Motor neuron (in vitro differentiated cells): ENCODE results near the gene DBH. TPM values are rescaled to one million over a fixed set of nuclear protein-coding genes. Genes with fewer than 3 reads are reported as not detected.

ENCODE experiments used
- ATAC-seq, 8 experiments: fragments of 200-7000 bp; cut with Tn5 transposase; replicated peaks in 6 of 8; 2 replicates each; pipeline ENCODE4 v1.8.0; 2021; ENCODE audit warnings: mild to moderate bottlenecking in 8 of 8, moderate library complexity in 8 of 8
- H3K27ac ChIP-seq, 2 donors: fragments of 250-450 bp; sonication (Bioruptor Pico); 2 replicates each; pipeline ENCODE4 v1.9.0; 2021; ENCODE audit warnings: antibody characterized with exemption in 2 of 2, mild to moderate bottlenecking in 2 of 2, moderate library complexity in 1 of 2
- H3K4me1 ChIP-seq, 2 donors: fragments of 250-450 bp; sonication (Bioruptor Pico); replicated peaks in 1 of 2; 2 replicates each; pipeline ENCODE4 v1.6.1; 2021; ENCODE audit warnings: antibody characterized with exemption in 2 of 2, mild to moderate bottlenecking in 2 of 2, moderate library complexity in 1 of 2
- H3K4me3 ChIP-seq, 5 donors: fragments of 250-450 bp; sonication (Bioruptor Pico); 2 replicates each; pipeline ENCODE4 v1.9.0; 2021; ENCODE audit warnings: antibody characterized with exemption in 5 of 5, mild to moderate bottlenecking in 5 of 5, moderate library complexity in 4 of 5
- WGBS, 10 experiments: fragments of 450-650 bp; shearing (Covaris generic); methylation state at CpG; one replicate each; pipeline ENCODE4 v1.0.0; 2022; 5-methylcytosine and 5-hydroxymethylcytosine counted together
- in situ Hi-C, 9 experiments: fragments of 400-800 bp; cut with MboI; loops; one replicate each; pipeline ENCODE4 v1.15.0; 2021; ENCODE audit warnings: low sequenced_read_pairs in 9 of 9, low pct_unique_long_range_greater_than_20kb in 2 of 9; ENCODE audit not compliant: unreplicated experiment in 9 of 9
- total RNA-seq, 8 experiments: library from RNA; unstranded; fragments of 300-600 nt; gene quantifications; 2 replicates each; pipeline versions ENCODE4 v1.2.3 to v1.2.4, GENCODE V29; 2022

DBH gene
- total RNA-seq, 8 experiments from 2014 or later: 0.07 to 1.7 (median 0.20) TPM

DNA sequence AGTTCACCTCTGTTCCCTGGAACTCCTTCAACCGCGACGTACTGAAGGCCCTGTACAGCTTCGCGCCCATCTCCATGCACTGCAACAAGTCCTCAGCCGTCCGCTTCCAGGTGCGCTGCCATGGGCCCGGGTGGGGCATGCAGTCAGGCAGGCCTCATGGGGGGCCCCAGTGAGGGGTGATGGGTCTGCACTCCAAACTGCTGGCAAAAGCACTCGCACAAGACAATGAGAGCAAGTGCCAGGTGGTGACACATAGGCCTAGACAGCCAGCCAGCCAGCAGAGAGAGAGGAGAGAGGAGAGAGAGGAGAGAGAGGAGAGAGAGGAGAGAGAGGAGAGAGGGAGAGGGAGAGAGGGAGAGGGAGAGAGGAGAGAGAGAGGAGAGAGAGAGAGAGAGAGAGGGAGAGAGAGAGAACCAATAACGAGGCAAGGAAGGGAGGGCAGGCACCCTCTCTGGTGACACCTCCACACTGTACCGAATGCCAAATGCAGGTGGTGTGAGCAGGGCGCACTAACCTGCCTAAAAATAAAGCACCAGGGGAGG lies 21.0 kb downstream of the DBH start:
- Histone ChIP-seq H3K27ac (no peak overlapping the region), H3K4me1 (peaks cover 27 to 39% of the 10 kb centered on the region in 2 donors), H3K4me3 (no peak overlapping the region)
- ATAC-seq: no peak
- in situ Hi-C loops: no loop called here
- WGBS, 10 experiments: 80 to 100% (median 100%) methylated on average over 1 to 4 of the region's 13 CpGs; no CpG with 5 or more reads in 7 of the 10 experiments

- H3K27ac ChIP-seq: no peak overlapping the region
- ATAC-seq: peak; percentile 62 to 94 (median 84)
- H3K4me1 ChIP-seq: peaks cover 27 to 34% of the 10 kb centered on the region in 2 donors
- in situ Hi-C loops: no loop called here
- no peak overlapping the region for H3K4me3 ChIP-seq
- 7 to 31% (median 20%) methylated on average over 3 to 19 of the region's 46 CpGs; no CpG with 5 or more reads in 5 of the 10 experiments for WGBS, 10 experiments
These were observed 22.6 kb downstream of the DBH start for GRCh38 chr9:133658442-133659431.

DNA sequence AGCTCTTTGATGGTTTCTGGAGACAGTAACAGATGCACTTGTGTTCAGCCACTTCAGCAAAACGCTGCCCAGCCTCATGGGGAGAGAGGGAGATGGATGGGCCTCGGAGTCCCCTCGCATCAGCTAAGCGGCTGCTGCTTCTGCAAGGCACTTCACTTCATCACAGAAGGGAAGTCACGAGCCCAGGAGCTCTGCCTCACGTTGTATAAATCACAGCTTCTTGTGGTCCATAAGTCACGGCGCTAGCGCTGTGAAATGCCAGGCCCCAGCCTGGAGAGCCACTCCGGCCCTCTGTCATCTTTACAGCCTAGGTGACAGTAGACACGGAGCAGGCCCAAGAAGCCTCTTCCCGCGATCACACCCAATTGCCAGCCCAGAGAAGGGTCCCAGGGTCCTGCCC lies 23.4 kb downstream of the DBH start:
- no peak overlapping the region for H3K4me3 ChIP-seq
- ATAC-seq: peak in 5 of 8 experiments; percentile 53 to 81 (median 70)
- H3K4me1 ChIP-seq: peaks cover 27 to 34% of the 10 kb centered on the region in 2 donors
- H3K27ac ChIP-seq: peak overlapping the region in 1 of 2 donors; percentile 37
- 0 to 56% (median 40%) methylated on average over 3 to 5 of the region's 13 CpGs; no CpG with 5 or more reads in 7 of the 10 experiments for WGBS, 10 experiments
- in situ Hi-C loops: no loop called here

GRCh38 chr9:133661846-133662540 lies 25.8 kb downstream of the DBH start:
- Histone ChIP-seq H3K27ac (no peak overlapping the region), H3K4me3 (no peak overlapping the region), H3K4me1 (peaks cover 26 to 33% of the 10 kb centered on the region in 2 donors)
- 0 to 95% (median 84%) methylated on average over 1 to 5 of the region's 26 CpGs; no CpG with 5 or more reads in 5 of the 10 experiments for WGBS, 10 experiments
- in situ Hi-C loops: no loop called here
- ATAC-seq: no peak

- 40 to 100% (median 70%) methylated on average over 1 to 10 of the region's 27 CpGs; no CpG with 5 or more reads in 5 of the 10 experiments for WGBS, 10 experiments
- ATAC-seq: peak in 2 of 8 experiments; percentile 30
- in situ Hi-C loops: no loop called here
- no peak overlapping the region for H3K4me3 ChIP-seq
- peaks cover 5 to 10% of the 10 kb centered on the region in 2 donors for H3K4me1 ChIP-seq
- H3K27ac ChIP-seq: no peak overlapping the region
These were observed 28.2 kb downstream of the DBH start for GRCh38 chr9:133664173-133665050.

GRCh38 chr9:133665096-133665495 lies 28.9 kb downstream of the DBH start:
- ATAC-seq: no peak
- 0 to 100% (median 86%) methylated on average over 1 to 6 of the region's 13 CpGs; no CpG with 5 or more reads in 5 of the 10 experiments for WGBS, 10 experiments
- in situ Hi-C loops: no loop called here

GRCh38 chr9:133665535-133665934 lies 29.4 kb downstream of the DBH start:
- H3K4me1 ChIP-seq: peaks cover 0 to under 1% of the 10 kb centered on the region in 2 donors
- H3K27ac ChIP-seq: no peak overlapping the region
- 20 to 100% (median 91%) methylated on average over 1 to 4 of the region's 12 CpGs; no CpG with 5 or more reads in 5 of the 10 experiments for WGBS, 10 experiments
- ATAC-seq: no peak
- in situ Hi-C loops: no loop called here
- no peak overlapping the region for H3K4me3 ChIP-seq

More at GRCh38 chr9:133665096-133665495, 28.9 kb downstream of the DBH start:
- Histone ChIP-seq H3K27ac (no peak overlapping the region), H3K4me3 (no peak overlapping the region), H3K4me1 (peaks cover 1 to 5% of the 10 kb centered on the region in 2 donors)

DNA sequence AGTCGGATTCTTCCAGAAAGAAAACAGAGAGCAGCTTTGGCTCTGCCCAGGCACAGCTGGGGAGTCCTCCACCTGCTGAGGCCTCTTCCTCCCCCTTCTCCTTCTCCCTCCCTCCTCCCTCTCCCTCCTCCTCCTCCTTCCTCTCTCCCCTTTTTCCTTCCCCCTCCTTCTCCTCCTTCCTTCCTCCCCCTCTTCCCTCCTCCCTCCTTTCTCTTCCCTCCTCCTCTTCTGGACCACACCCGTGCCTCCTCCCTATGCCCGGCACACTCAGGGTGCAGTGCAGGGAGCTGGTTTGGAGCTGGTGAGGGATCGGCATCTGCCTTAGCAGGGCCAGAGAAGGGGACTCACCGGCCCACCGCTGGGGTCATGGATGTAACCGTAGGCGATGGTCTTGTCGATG lies 30.2 kb downstream of the DBH start:
- in situ Hi-C loops: no loop called here
- no peaks in the 10 kb centered on the region for H3K4me1 ChIP-seq
- no peak overlapping the region for H3K4me3 ChIP-seq
- WGBS, 10 experiments: 62% methylated on average over 3 of the region's 9 CpGs; no CpG with 5 or more reads in 9 of the 10 experiments
- no peak overlapping the region for H3K27ac ChIP-seq
- ATAC-seq: no peak

DNA sequence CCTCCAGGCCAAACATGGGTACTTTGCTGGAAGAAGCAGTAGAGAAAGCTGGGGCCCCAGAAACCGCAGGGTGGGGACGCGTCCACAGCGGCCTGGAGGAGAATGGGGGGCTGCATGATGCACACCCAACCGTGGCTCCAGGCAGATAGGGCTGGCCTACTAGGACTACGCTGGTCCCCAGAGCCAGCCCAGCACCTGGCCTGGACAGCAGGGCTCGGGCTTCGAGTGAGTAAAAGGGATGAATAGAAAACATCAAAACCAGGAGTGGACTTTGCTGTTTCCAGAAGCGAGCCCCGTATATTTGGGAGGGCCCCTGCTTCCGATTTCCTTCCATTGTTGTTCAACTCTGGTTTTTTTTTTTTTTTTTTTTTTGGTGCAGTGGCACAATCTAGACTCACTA lies 30.7 kb downstream of the DBH start:
- Histone ChIP-seq H3K4me3 (no peak overlapping the region), H3K27ac (no peak overlapping the region), H3K4me1 (no peaks in the 10 kb centered on the region)
- in situ Hi-C loops: no loop called here
- 0 to 91% (median 53%) methylated on average over 1 to 9 of the region's 11 CpGs; no CpG with 5 or more reads in 5 of the 10 experiments for whole genome bisulfite sequencing, 10 experiments
- no peak for ATAC-seq

DNA sequence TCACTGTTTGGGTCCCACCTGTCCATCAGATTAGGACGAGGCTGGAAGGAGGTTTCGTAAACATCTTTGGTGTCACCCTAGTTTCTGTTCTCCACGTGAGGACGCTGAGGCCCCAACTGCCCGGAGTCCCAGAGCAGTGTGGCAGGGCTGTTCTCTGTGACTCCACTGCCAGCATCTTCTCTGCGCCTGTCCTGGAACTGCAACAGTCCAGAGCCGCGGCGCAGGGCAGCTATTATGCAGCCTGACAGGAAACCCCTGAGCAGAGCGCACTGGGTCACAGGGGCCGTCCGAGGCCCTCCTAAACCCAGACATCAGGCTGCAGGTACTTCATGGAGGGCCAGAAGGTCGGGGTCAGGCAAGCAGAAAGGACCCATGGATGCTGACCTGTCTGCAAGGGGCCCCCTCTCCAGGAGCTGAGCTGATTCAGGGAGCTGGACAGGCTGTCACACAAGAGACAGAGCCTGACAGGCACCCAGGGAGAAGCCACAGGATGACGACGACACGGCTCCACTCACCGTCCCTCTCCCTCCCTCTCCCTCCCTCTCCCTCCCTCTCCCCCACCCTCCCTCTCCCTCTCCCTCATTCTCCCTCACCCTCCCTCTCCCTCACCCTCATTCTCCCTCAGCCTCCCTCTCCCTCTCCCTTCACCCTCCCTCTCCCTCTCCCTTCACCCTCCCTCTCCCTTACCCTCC lies 31.7 kb downstream of the DBH start:
- in situ Hi-C loops: no loop called here
- H3K4me3 ChIP-seq: no peak overlapping the region
- no peak overlapping the region for H3K27ac ChIP-seq
- ATAC-seq: peak in 2 of 8 experiments; percentile 21 to 29
- WGBS, 10 experiments: 0 to 94% (median 73%) methylated on average over 2 to 7 of the region's 17 CpGs; no CpG with 5 or more reads in 4 of the 10 experiments
- peaks cover 0 to under 1% of the 10 kb centered on the region in 2 donors for H3K4me1 ChIP-seq

GRCh38 chr9:133669182-133669801 lies 33.1 kb downstream of the DBH start:
- 68% methylated on average over 4 of the region's 16 CpGs; no CpG with 5 or more reads in 9 of the 10 experiments for WGBS, 10 experiments
- H3K27ac ChIP-seq: no peak overlapping the region
- peaks cover 10 to 12% of the 10 kb centered on the region in 2 donors for H3K4me1 ChIP-seq
- no peak overlapping the region for H3K4me3 ChIP-seq
- in situ Hi-C loops: no loop called here
- no peak for ATAC-seq
